GM19372 (cell line): Measurements from ENCODE around the gene C3.
"Not testable (repeated sequence)": the region's sequence is repeated elsewhere in the genome, so short reads cannot be mapped to it uniquely, and the experiment has no call there.

Experiments used
- ATAC-seq: cut with Tn5 transposase; IDR thresholded peaks from one replicate; pipeline ENCODE4 v1.9.1; 2021; ENCODE audit warnings: mild to moderate bottlenecking, low read depth, moderate library complexity; ENCODE audit not compliant: unreplicated experiment

The C3 gene

DNA sequence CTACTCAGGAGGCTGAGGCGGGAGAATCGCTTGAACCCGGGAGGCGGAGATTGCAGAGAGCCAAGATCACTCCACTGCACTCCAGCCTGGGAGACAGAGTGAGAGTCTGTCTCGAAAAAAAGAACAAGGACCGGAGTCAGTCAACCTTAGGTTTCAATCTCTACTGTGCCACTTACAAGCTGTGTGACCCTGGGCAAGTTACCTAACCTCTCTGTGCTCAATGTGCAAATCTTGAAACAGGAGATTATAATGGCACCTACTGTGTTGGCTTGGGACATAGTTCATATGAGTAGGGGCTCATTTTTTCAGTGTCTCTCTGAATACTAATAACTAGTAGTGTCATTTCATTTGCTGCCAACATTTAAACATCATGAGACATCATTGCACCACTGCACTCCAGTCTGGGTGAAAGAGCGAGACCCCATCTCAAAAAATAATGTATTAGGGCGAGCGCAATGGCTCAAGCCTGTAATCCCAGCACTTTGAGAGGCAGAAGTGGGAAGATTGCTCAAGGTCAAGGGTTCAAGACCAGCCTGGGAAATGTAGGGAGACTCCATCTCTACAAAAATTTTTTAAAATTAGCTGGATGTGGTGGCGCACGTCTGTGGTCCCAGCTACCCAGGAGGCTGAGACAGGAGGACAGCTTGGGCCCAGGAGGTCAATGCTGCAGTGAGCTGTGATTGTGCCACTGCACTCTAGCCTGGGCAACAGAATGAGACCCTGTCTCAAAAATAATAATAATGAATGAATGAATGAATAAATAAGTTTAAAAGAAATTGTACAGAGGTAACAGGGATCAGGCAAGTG lies 5.5 kb downstream of the C3 start:
- no peak for ATAC-seq

DNA sequence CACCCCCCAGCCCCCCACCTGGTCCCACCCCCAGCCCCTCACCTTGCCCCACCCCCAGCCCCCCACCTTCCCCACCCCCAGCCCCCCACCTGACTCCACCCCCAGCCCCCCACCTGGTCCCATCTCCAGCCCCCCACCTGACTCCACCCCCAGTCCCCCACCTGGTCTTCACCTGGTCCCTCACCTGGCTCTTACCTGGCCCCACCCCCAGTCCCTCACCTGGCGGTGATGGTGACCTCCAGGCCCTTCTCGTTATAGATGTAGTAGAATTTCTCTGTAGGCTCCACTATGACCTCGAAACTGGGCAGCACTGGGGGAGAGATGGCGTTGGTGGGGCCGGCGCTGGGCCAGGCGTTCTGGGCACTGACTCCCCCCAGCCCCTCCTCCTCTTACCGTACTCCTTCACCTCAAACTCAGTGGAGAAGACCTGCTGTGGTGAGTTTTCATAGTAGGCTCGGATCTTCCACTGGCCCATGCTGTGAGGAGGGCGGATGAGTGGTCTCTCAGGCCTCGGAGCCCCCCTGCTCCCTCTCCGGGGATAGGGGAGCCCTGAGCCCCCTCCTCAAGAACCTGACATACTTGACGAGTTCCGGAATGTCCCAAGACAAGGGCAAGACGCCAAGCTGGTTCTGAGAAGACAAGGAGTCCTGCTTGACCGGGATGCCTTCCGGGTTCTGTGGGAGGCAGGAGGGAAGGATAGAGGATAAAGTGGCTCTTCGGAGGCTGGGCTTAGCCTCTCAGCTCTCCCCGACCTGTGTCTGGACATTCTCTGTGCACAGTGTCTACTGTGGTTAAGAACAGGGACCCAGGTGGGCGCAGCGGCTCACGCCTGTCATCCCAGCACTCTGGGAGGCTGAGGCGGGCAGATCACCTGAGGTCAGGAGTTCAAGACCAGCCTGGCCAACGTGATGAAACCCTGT lies 6.4 kb downstream of the C3 start:
- no peak for ATAC-seq

DNA sequence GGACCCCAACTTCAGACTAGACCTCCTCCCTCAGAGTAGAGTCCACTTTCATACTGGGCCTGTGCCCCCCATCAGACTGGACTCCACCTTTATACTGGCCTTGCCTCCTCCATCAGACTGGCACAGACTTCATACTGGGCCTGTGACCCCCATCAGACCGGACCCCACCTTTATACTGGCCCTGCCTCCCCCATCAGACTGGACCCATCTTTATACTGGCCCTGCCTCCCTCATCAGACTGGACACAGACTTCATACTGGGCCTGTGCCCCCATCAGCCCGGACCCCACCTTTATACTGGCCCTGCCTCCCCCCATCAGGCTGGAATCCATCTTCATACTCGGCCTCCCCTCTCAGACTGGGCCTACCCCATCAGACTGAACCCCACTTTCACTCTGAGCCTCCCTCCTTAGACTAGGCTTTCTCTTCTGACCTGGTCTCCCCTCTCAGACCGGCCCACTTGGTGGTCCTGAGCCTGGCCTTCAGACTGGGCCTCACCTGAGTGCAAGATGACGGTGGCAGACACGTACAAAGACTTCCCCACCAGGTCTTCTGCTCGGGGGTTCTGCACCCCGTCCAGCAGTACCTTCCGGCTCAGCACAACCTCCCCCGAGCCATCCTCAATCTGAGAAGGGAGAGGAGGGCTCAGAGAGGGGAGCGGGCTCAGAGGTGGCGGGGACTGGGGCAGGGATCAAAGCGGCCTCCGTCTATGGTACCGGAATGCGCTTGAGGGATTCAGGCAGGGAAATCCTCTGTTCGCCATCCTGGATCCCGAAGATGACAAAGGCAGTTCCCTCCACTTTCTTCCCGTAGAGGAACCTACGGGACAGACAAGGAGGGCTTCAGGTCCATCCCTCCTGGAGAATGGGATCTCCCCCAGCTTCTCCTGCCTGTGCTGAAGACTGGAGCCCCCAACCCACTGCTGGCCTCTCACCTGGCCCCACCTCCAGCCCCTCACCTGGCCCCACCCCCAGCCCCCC lies 7.5 kb downstream of the C3 start:
- no peak for ATAC-seq

DNA sequence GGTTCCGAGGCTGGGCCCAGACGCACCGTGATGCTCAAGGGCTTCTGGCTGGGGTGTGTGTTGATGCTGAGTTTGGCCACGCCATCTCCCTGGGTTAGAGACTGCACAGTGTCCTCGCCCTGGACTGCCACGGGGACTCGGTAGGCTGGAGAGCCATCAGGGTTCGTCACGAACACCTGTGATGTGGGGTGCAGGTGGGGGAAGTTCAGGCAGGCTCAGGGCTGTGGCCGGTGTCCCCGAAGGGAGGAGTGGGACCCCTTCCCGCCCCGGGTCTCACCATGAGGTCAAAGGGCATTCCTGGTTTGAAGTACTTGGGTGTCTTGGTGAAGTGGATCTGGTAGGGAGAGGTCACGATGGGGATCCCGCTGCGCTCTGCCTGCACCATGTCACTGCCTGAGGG lies 8.2 kb downstream of the C3 start:
- no peak for ATAC-seq

DNA sequence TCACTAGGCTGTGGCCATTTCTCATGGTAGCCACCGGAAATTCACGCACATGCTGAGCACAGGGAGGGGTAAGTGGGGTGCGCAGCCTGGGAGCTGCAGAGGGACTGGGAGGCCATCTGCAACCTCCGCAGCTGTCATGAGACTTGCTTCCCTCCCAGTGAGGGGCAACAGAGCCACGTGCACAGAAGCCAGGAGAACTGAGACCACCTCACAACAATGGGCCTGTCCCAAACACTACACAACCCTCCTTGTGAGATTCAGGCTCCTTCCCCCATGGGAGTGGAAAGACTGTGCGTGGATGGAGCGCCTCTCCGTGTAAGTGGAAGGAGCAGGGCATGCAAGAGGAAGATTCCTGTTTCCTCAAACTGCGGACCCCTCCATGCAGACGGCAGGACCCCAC lies 8.8 kb downstream of the C3 start:
- ATAC-seq, result no peak

DNA sequence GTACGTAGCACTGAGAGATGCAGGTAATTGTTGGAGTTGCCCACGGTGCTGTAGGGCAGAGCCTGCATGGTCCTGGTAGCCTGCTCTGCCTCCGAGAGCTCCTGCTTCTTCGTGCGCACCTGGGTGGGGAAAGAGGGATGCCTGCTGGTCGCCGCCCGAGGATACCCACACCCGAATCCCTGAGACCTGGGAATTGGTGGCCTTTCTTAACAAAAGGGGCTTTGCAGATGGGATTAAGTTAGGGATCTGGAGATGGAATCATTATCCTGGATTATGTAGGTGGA lies 9.4 kb downstream of the C3 start:
- ATAC-seq, result no peak

DNA sequence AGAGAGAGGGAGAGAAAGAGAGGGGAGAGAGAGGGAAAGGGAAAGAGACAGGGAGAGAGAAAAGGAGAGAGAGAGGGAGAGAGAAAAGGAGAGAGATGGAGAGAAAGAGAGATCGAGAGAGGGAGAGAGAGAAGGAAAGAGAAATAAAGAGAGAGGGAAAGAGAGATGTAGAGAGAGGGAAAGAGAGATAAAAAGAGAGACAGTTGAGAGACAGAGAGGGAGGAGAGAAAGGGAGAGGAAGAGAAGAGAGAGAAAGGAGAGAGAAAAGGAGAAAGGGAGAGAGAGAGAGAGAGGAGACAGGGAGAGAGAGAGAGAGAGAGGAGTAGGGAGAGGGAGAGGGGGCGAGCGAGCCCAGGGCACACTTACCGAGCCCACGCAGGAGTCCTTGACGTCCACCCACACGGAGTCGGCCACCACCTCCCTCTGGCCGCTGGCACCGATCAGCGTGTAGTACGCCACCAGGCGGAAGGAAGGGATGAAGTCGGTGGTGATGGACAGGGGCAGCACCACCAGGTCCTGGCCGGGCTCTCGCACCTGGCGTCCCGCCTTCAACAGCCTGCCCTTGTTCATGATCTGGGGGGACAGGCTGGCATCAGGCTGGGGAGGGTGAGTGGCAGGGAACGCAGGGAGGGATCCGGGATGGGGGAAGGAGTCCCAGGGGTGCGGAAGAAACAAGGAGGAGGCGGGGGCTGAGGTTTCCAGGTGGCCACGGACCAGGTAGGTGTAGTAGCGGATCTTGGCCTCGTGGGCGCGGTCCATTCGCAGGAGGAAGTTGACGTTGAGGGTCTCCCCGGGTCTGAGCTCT lies 10.0 kb downstream of the C3 start:
- no peak for ATAC-seq

DNA sequence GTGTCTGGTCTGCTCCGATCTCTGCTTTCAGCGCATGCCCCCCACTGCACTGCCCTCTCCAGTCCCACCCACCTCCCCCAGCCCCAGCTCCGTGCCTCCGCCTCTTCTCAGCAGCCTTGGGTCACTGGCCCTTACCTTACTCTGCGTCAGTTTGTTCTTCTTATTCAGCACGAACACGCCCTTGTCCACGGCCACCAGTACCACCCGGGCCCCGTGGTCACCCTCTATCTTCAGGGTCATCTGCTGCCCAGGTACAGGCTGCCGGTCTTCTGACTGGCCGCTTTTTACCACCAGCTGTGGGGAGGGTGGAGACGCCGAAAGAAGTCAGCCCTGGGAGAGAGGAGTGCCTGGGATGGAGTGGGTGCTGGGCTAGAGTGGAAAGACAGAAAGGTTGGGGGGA lies 10.9 kb downstream of the C3 start:
- no peak for ATAC-seq

DNA sequence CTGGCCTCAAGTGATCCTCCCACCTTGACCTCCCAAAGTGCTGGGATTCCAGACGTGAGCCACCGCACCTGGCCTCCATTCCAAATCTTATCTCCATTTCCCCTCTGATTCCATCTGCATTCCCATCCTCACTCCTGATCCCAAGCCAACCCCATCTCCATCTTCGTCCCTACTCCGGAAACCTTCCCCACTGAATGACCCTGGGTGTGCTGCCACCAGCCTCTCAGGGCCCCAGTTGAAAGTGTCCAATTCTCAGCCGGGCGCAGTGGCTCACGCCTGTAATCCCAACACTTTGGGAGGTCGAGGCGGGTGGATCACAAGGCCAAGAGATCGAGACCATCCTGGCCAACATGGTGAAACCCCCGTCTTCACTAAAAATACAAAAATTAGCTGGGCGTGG lies 11.5 kb downstream of the C3 start:
- not testable (repeated sequence) for ATAC-seq

DNA sequence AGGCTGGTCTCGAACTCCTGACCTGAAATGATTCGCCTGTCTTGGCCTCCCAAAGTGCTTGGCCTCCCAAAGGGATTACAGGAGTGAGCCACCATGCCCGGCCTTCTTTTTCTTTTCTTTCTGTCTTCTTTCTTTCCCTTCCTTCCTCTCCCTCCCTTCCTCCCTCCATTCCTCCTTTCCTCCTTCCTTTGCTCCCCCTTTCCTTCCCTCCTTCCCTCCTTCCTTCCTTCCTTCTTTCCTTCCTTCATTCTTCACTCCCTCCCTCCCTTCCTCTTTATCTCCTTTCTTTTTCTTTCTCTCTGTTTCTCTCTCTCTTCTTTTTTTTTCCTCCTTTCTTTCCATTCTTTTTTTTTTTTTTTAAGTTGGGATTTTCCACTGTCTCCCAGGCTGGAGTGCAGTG lies 12.1 kb downstream of the C3 start:
- ATAC-seq, result no peak

DNA sequence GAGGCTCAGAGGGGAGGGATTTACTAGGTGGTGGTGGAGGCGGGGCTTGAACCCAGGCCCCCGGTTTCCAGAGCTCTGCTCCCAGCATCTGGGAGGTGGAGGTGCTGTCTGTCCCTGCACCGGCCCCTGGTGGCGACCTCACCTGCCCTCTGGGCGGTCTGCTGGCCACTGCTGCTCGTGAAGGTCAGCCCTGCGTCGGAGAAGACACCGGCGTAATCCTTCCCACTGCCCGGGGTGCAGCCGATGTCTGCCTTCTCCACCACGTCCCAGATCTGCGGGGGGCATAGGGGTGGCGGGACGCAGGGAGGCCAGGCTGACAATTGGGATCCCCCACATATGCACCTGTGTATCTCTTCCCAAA lies 12.8 kb downstream of the C3 start:
- ATAC-seq, result no peak

DNA sequence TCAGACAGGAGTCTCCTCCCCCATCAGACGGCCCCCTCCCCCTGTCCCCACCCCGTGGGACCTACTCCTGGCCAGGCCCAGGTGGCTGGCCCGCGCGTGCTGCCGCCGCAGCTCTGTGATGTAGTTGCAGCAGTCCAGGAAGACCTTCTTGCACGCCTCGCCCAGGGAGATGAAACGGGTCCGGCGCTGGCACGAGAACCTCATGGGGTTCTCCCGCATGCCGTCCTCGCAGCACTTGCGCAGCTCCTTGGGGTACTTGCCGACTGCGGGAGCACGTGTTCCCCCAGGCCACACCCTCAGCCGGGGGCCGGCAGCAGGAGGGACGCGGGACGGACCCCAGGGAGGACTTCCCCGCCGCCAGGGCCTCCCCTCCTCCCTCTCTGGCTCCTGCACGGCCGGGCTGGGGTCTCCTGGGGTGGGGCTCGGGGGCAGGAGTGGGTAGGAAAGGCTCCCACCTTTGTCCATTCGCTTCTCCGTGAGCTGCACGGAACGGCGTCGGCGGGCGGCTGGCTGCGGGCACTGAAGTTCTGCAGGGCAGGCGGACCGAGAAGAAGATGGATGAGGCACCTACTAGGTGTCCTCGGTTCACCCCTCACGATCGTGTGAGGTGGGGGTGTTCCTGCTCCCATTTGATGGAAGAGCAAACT lies 13.3 kb downstream of the C3 start:
- no peak for ATAC-seq

DNA sequence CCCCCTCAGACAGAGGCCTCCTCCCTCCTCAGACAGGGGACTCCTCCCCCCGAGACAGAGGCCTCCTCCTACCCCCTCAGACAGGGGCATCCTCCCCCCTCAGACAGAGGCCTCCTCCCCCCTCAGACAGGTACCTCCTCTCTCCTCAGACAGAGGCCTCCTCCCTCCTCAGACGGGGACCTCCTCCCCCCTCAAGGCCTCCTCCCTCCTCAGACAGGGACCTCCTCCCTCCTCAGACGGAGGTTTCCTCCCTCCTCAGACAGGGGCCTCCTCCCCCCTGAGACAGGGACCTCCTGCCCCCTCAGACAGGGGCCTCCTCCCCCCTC lies 13.9 kb downstream of the C3 start:
- ATAC-seq, result no peak

DNA sequence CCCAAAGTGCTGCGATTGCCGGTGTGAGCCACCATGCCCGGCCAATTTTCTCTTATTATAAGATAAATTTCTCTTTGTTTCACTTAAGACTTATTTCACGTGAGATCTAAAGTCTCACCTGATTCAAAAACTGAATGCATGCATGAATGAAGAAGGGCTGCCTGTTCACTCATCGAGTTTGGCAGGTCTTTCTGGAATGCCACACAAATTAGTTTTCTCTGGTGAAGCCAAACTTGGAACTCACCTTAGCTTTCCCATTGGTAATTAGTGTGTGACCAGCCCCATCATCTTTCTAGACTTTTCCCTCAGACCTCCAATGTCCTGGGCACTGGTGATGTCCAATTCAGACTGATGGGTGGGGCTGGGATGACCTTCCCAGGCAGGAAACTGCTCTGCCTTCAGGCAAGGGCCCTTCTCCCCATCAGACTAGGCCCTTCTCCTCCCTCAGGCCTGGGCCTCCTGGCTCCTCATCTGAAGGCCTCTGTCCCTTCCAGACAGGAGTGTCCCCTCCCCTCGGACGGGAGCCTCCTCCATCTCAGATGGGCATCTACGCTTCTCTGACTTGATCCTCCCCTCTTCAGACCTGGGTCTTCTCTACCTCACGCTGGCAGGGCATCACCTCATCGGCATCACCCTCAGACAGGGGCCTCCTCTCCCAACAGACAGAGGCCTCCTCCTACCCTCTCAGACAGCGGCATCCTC lies 14.4 kb downstream of the C3 start:
- ATAC-seq, result no peak

DNA sequence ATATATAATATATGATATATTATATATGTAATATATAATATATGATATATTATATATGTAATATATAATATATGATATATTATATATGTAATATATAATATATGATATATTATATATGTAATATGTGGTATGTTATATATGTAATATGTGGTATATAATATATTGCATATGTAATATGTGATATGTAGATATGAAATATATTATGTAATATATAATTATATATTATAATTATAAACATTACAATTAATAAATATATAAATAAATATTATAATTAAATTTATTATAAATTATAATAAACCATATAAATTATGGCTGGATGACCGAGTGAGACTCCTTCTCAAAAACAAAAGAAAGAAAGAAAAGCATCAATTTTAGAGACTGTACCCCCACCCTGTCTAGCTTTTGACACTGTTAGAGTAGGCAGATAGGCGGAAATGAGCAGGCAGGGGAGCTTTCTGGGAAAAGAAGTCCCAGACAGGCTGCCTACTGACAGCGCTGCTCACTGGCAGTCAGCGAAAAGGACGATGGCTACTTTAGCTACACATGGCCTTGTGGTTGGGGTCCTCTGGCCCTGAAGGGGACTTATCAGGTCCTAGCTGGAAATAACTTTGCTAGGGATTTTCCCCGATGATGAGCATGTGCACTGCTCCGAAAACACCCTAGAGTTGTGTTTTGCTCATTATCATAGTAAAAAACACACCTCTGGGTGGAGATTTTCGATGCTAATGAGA lies 19.7 kb downstream of the C3 start:
- no peak for ATAC-seq

DNA sequence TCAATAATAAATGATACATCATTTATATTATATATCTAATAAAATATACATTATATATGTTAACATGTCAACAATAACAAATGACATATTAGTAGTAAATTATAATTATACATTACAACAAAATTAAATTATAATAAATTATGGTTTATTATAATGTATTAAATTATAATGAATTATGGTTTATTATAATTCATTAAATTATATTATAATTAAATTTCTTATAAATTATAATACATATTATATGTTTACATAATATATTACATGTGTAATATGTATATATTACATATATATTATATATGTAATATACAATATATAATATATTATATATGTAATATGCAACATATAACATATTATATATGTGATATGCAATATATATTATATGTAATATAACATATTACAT lies 20.5 kb downstream of the C3 start:
- no peak for ATAC-seq

DNA sequence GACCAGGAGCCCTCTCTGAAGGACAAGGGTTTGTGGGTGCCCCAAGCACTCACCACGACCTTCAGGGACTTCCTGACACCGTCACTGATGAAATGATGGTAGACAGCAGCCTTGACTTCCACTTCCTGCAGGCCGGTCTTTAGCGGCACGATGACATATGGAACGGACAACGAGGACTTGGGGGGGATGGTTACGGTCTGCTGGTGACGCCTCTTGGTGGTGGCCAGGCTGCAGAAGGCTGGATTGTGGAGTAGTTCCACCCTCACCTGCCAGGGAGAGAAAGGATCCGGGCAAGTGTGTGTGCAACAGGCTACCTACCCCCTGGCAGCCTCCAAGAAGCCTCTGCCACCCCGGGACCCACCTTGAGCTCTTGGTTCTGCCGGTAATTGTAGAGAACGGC lies 23.2 kb downstream of the C3 start:
- no peak for ATAC-seq

DNA sequence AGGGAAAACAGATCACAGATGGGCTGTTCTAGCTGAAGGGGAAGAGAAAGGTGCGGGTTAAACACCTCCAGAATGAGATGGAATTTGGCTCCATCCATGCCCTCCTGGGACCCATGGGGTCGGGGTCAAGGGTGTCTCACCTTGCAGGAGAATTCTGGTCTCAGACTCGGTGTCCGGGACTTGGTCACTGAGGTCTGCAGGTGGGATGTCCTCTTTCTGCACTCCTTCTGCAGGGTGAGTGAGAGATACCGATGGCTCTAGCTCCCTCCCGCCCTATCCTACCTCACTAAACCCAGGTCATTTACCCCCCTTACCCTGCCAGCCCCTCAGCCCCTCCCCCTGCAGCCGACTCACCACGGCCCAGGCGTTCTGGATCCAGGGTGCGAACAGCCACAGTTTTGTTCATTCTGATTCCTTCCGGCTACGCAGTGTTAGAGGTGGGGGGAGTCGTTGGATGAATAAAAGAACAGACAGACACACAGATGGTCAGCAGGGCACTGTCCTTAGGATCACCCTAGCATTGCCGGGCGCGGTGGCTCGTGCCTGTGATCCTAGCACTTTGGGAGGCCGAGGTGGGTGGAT lies 24.1 kb downstream of the C3 start:
- ATAC-seq, result no peak
